ENCODE measurements around the gene DCAKD.

Gene DCAKD

DNA sequence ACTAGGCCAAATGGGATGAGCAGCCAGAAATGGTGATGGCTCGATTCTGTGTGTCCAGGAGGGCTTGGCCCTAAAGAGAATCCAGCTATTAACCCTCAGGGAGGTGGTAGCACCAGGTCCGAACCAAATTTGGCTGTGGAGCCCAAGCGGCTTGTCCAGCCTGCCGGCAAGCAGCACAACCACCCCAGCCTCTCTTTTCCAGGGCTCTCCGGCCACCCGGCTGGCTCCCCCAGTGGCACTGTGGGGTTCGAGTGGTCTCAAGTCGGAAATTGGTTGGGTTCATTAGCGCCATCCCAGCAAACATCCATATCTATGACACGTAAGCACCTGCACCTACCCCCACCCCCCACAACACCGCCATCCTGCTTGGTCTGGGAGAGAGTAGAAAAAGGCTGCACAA, 45.5 kb upstream of the DCAKD start:
- H2BK12ac ChIP-seq (ENCODE audit: low read length): no peak overlapping the region
- H3K18ac ChIP-seq (ENCODE audit: low read length): no peak overlapping the region
- H3K4ac ChIP-seq (ENCODE audit: low read length): no peak overlapping the region
- no peak overlapping the region for H2BK120ac ChIP-seq (ENCODE audit: low read depth, low read length)
- H2BK5ac ChIP-seq (ENCODE audit: low read length): no peak overlapping the region
- H2BK15ac ChIP-seq (ENCODE audit: low read length): no peak overlapping the region
- no peak overlapping the region for H2AFZ ChIP-seq (ENCODE audit: low read length)
- no peak overlapping the region for H3K23ac ChIP-seq (ENCODE audit: low read depth, low read length, poor library complexity)
- peaks cover 55 to 92% of the 10 kb centered on the region in 2 donors for H3K36me3 ChIP-seq (replicated peaks in 1 of 2; ENCODE audit: control insufficient read depth in 2 of 2, insufficient read depth in 2 of 2, low read length in 2 of 2)
- no peak overlapping the region for H4K91ac ChIP-seq (ENCODE audit: low read depth, low read length, poor library complexity)
- no peak overlapping the region for H3K4me2 ChIP-seq (ENCODE audit: insufficient read depth, low read length, poor library complexity, severe bottlenecking)
- no peak overlapping the region for H3K9ac ChIP-seq (ENCODE audit: low read depth, low read length, poor library complexity)
- no peaks in the 10 kb centered on the region for H3K4me1 ChIP-seq (ENCODE audit: control insufficient read depth in 2 of 2, insufficient read depth in 1 of 2, low read depth in 1 of 2, low read length in 2 of 2)
- peaks cover 0 to 2% of the 10 kb centered on the region in 2 donors for H3K9me3 ChIP-seq (replicated peaks in 1 of 2; ENCODE audit: control insufficient read depth in 2 of 2, insufficient read depth in 1 of 2, low read depth in 1 of 2, low read length in 2 of 2)
- H3K27ac ChIP-seq (replicated peaks; ENCODE audit: low read length): no peak overlapping the region
- H4K8ac ChIP-seq (ENCODE audit: low read depth, low read length): no peak overlapping the region
- no peak overlapping the region for H2AK5ac ChIP-seq (ENCODE audit: low read depth, low read length)
- DNase-seq (ENCODE audit: low spot score): no peak
- no peak overlapping the region for H3K14ac ChIP-seq (ENCODE audit: low read length)
- no peaks in the 10 kb centered on the region for H3K27me3 ChIP-seq (ENCODE audit: control insufficient read depth in 3 of 3, insufficient read depth in 3 of 3, low read depth in 1 of 3, low read length in 3 of 3)
- no peaks in the 10 kb centered on the region for H3K79me1 ChIP-seq (ENCODE audit: low read depth, low read length)
- no peak overlapping the region for H3K4me3 ChIP-seq (ENCODE audit: low read length in 2 of 2)
- WGBS, 2 donors (ENCODE audit: extremely low coverage in 2 of 2, insufficient read length in 2 of 2, insufficient replicate concordance in 1 of 2): no CpG with 5 or more reads among the region's 11 CpGs

DNA sequence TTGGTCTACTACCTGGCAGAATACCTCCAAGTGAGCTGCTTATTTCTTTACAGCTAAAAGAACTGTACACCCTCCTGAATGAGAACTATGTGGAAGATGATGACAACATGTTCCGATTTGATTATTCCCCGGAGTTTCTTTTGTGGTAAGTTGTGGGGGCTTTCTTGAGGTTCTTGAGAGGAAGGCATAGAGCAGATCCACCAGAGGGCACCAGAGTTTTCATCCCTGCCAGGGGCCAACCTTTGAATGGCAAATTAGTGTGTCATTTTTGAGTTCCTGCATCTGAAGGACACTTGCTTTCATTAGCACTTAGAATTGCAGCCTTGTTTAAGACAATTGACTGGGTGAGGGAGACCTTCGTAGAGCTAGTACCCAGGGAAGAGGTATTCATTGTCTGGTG, 44.7 kb upstream of the DCAKD start:
- Histone ChIP-seq H2BK120ac (ENCODE audit: low read depth, low read length) (no peak overlapping the region), H4K8ac (ENCODE audit: low read depth, low read length) (no peak overlapping the region), H3K9ac (ENCODE audit: low read depth, low read length, poor library complexity) (no peak overlapping the region), H4K91ac (ENCODE audit: low read depth, low read length, poor library complexity) (no peak overlapping the region), H3K23ac (ENCODE audit: low read depth, low read length, poor library complexity) (no peak overlapping the region), H3K9me3 (replicated peaks in 1 of 2; ENCODE audit: control insufficient read depth in 2 of 2, insufficient read depth in 1 of 2, low read depth in 1 of 2, low read length in 2 of 2) (peaks cover 0 to 2% of the 10 kb centered on the region in 2 donors), H3K36me3 (replicated peaks in 1 of 2; ENCODE audit: control insufficient read depth in 2 of 2, insufficient read depth in 2 of 2, low read length in 2 of 2) (peaks cover 54 to 92% of the 10 kb centered on the region in 2 donors), H3K18ac (ENCODE audit: low read length) (no peak overlapping the region), H3K4me1 (ENCODE audit: control insufficient read depth in 2 of 2, insufficient read depth in 1 of 2, low read depth in 1 of 2, low read length in 2 of 2) (no peaks in the 10 kb centered on the region), H3K4ac (ENCODE audit: low read length) (no peak overlapping the region), H3K4me2 (ENCODE audit: insufficient read depth, low read length, poor library complexity, severe bottlenecking) (no peak overlapping the region), H2AFZ (ENCODE audit: low read length) (no peak overlapping the region), H2BK5ac (ENCODE audit: low read length) (no peak overlapping the region), H2AK5ac (ENCODE audit: low read depth, low read length) (no peak overlapping the region), H3K14ac (ENCODE audit: low read length) (no peak overlapping the region), H3K27me3 (ENCODE audit: control insufficient read depth in 3 of 3, insufficient read depth in 3 of 3, low read depth in 1 of 3, low read length in 3 of 3) (no peaks in the 10 kb centered on the region), H2BK12ac (ENCODE audit: low read length) (no peak overlapping the region), H3K27ac (replicated peaks; ENCODE audit: low read length) (no peak overlapping the region), H3K4me3 (ENCODE audit: low read length in 2 of 2) (no peak overlapping the region), H3K79me1 (ENCODE audit: low read depth, low read length) (no peaks in the 10 kb centered on the region), H2BK15ac (ENCODE audit: low read length) (no peak overlapping the region)
- DNase-seq (ENCODE audit: low spot score): no peak
- WGBS, 2 donors (ENCODE audit: extremely low coverage in 2 of 2, insufficient read length in 2 of 2, insufficient replicate concordance in 1 of 2): no CpG with 5 or more reads among the region's 3 CpGs

DNA sequence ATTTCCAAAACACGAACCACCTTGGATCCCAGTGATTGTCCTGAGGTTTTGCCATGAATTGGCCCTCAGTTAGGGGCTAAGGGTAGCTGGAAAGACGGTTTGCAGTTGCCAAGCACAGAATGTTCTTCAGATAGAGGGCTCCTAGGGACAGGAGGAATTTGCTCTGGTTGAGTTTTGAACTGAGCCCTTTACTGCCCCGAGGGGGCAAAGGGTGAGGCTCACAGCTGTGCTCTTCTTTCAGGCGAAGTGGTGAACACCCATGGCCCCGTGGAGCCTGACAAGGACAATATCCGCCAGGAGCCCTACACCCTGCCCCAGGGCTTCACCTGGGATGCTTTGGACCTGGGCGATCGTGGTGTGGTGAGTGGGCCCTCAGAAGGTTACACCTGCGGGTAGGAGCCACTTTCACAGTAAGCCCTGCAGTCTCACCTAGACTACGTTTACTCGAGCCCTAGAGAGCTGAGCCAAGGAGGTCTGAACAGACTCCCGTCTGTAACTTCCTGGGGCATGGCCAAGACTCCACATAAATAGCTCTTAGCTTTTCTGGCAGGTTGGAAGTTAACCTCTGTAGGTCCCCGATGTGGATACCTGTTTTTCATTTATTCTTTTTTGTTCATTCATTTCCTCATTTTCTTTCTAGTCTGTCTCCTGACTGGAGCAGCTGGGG, 42.1 kb upstream of the DCAKD start:
- Histone ChIP-seq H3K4me3 (ENCODE audit: low read length in 2 of 2) (no peak overlapping the region), H3K14ac (ENCODE audit: low read length) (no peak overlapping the region), H3K18ac (ENCODE audit: low read length) (no peak overlapping the region), H3K27ac (replicated peaks; ENCODE audit: low read length) (no peak overlapping the region), H3K36me3 (replicated peaks in 1 of 2; ENCODE audit: control insufficient read depth in 2 of 2, insufficient read depth in 2 of 2, low read length in 2 of 2) (peaks cover 56 to 96% of the 10 kb centered on the region in 2 donors), H3K4me2 (ENCODE audit: insufficient read depth, low read length, poor library complexity, severe bottlenecking) (no peak overlapping the region), H2BK5ac (ENCODE audit: low read length) (no peak overlapping the region), H2AFZ (ENCODE audit: low read length) (no peak overlapping the region), H3K9ac (ENCODE audit: low read depth, low read length, poor library complexity) (no peak overlapping the region), H3K9me3 (replicated peaks in 1 of 2; ENCODE audit: control insufficient read depth in 2 of 2, insufficient read depth in 1 of 2, low read depth in 1 of 2, low read length in 2 of 2) (peaks cover 0 to 2% of the 10 kb centered on the region in 2 donors), H4K91ac (ENCODE audit: low read depth, low read length, poor library complexity) (no peak overlapping the region), H3K4ac (ENCODE audit: low read length) (no peak overlapping the region), H2BK15ac (ENCODE audit: low read length) (no peak overlapping the region), H2BK120ac (ENCODE audit: low read depth, low read length) (no peak overlapping the region), H3K23ac (ENCODE audit: low read depth, low read length, poor library complexity) (peak overlapping the region; percentile 37), H3K79me1 (ENCODE audit: low read depth, low read length) (no peaks in the 10 kb centered on the region), H2BK12ac (ENCODE audit: low read length) (no peak overlapping the region), H2AK5ac (ENCODE audit: low read depth, low read length) (no peak overlapping the region), H3K27me3 (ENCODE audit: control insufficient read depth in 3 of 3, insufficient read depth in 3 of 3, low read depth in 1 of 3, low read length in 3 of 3) (no peaks in the 10 kb centered on the region), H3K4me1 (ENCODE audit: control insufficient read depth in 2 of 2, insufficient read depth in 1 of 2, low read depth in 1 of 2, low read length in 2 of 2) (no peaks in the 10 kb centered on the region), H4K8ac (ENCODE audit: low read depth, low read length) (no peak overlapping the region)
- no CpG with 5 or more reads among the region's 13 CpGs for WGBS, 2 donors (ENCODE audit: extremely low coverage in 2 of 2, insufficient read length in 2 of 2, insufficient replicate concordance in 1 of 2)
- no peak for DNase-seq (ENCODE audit: low spot score)

DNA sequence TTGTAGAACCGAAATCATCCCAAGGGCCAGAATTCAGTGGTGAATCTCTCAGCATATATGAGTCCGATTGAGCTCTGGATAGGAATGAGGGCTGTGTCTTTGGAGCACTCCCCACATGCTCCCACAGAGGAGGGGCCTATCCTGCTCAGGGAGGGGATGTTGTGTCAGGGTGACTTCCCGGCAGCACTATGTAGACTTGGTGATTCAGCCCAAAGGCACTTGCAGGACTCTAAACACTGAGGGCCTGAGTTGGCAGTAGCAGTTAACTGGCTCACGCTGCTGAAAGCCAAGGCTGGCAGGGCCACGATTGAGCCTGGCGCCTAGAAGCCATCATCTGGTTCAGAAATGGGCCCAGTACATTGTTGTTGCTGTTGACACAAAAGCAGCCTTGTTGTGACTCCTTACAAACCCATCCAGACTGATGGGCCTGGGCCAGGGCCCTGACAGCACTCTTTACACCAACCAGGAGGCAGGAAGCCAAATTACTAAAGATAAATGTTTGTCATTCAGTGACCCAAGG, 41.5 kb upstream of the DCAKD start:
- Histone ChIP-seq H4K8ac (ENCODE audit: low read depth, low read length) (no peak overlapping the region), H3K79me1 (ENCODE audit: low read depth, low read length) (no peaks in the 10 kb centered on the region), H3K14ac (ENCODE audit: low read length) (no peak overlapping the region), H2AK5ac (ENCODE audit: low read depth, low read length) (no peak overlapping the region), H2BK5ac (ENCODE audit: low read length) (no peak overlapping the region), H3K23ac (ENCODE audit: low read depth, low read length, poor library complexity) (peak overlapping the region; percentile 30), H3K4me3 (ENCODE audit: low read length in 2 of 2) (no peak overlapping the region), H3K9me3 (replicated peaks in 1 of 2; ENCODE audit: control insufficient read depth in 2 of 2, insufficient read depth in 1 of 2, low read depth in 1 of 2, low read length in 2 of 2) (peaks cover 0 to 2% of the 10 kb centered on the region in 2 donors), H2BK120ac (ENCODE audit: low read depth, low read length) (no peak overlapping the region), H3K36me3 (replicated peaks in 1 of 2; ENCODE audit: control insufficient read depth in 2 of 2, insufficient read depth in 2 of 2, low read length in 2 of 2) (peaks cover 52 to 95% of the 10 kb centered on the region in 2 donors), H2AFZ (ENCODE audit: low read length) (no peak overlapping the region), H4K91ac (ENCODE audit: low read depth, low read length, poor library complexity) (no peak overlapping the region), H3K4me2 (ENCODE audit: insufficient read depth, low read length, poor library complexity, severe bottlenecking) (no peak overlapping the region), H3K18ac (ENCODE audit: low read length) (no peak overlapping the region), H2BK12ac (ENCODE audit: low read length) (no peak overlapping the region), H3K27me3 (ENCODE audit: control insufficient read depth in 3 of 3, insufficient read depth in 3 of 3, low read depth in 1 of 3, low read length in 3 of 3) (no peaks in the 10 kb centered on the region), H3K4me1 (ENCODE audit: control insufficient read depth in 2 of 2, insufficient read depth in 1 of 2, low read depth in 1 of 2, low read length in 2 of 2) (no peaks in the 10 kb centered on the region), H3K27ac (replicated peaks; ENCODE audit: low read length) (no peak overlapping the region), H2BK15ac (ENCODE audit: low read length) (no peak overlapping the region), H3K9ac (ENCODE audit: low read depth, low read length, poor library complexity) (no peak overlapping the region), H3K4ac (ENCODE audit: low read length) (no peak overlapping the region)
- no CpG with 5 or more reads among the region's 6 CpGs for WGBS, 2 donors (ENCODE audit: extremely low coverage in 2 of 2, insufficient read length in 2 of 2, insufficient replicate concordance in 1 of 2)
- no peak for DNase-seq (ENCODE audit: low spot score)

Measured in neuronal stem cell (in vitro differentiated cells).